D721Med (cell line): ENCODE measurements around the gene DNHD1.

Experiments
- DNase-seq: peaks from one replicate; pipeline ENCODE4 v3.0.0; 2011; ENCODE audit warnings: low spot score; ENCODE audit not compliant: insufficient read length
- FAIRE-seq: peaks from 2 replicates; lab custom pipeline; 2011; peaks lifted over from hg19 to GRCh38; lab: Jason Lieb, UNC
- CTCF ChIP-seq: IDR thresholded peaks from 2 replicates; pipeline ENCODE4 v1.5.1; 2012; ENCODE audit warnings: mild to moderate bottlenecking, control low read depth; ENCODE audit not compliant: insufficient read depth; ENCODE audit errors: missing control alignments

DNHD1 gene

GRCh38 chr11:6553634-6554033 lies 56.6 kb downstream of the DNHD1 start:
- no peak for FAIRE-seq
- DNase-seq, result no peak
- TF ChIP-seq CTCF, result no peak

- no peak for TF ChIP-seq CTCF
- no peak for FAIRE-seq
- no peak for DNase-seq
Observed at GRCh38 chr11:6554828-6555706, 58.0 kb downstream of the DNHD1 start.

- TF ChIP-seq CTCF, result no peak
- FAIRE-seq, result no peak
- DNase-seq, result no peak
Observed at GRCh38 chr11:6556139-6556949, 59.3 kb downstream of the DNHD1 start.

- DNase-seq (no peak), FAIRE-seq (no peak)
- no peak for TF ChIP-seq CTCF
Observed at GRCh38 chr11:6557063-6557462, 60.0 kb downstream of the DNHD1 start.

- no peak for TF ChIP-seq CTCF
- FAIRE-seq (no peak), DNase-seq (no peak)
Observed at GRCh38 chr11:6557761-6558674, 60.9 kb downstream of the DNHD1 start.

- TF ChIP-seq CTCF, result no peak
- DNase-seq, result no peak
- FAIRE-seq, result no peak
Observed at GRCh38 chr11:6559369-6559768, 62.3 kb downstream of the DNHD1 start.
